ENCODE measurements around the gene TP53BP1.

Gene TP53BP1

DNA sequence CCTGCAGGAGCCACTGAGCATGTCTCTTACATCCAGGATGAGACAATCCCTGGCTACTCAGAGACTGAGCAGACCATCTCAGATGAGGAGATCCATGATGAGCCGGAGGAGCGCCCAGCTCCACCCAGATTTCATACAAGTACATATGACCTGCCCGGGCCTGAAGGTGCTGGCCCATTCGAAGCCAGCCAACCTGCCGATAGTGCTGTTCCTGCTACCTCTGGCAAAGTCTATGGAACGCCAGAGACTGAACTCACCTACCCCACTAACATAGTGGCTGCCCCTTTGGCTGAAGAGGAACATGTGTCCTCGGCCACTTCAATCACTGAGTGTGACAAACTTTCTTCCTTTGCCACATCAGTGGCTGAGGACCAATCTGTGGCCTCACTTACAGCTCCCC is 30.7 kb upstream of the TP53BP1 start:
- H3K4me3 ChIP-seq (ENCODE audit: low read length): no peak overlapping the region
- no peak overlapping the region for H3K4me2 ChIP-seq (ENCODE audit: low read length)
- TF ChIP-seq EZH2phosphoT487 (IDR thresholded peaks at IDR 0.05; ENCODE audit: borderline replicate concordance, low read length): no peak
- TF ChIP-seq, protein P1, sequence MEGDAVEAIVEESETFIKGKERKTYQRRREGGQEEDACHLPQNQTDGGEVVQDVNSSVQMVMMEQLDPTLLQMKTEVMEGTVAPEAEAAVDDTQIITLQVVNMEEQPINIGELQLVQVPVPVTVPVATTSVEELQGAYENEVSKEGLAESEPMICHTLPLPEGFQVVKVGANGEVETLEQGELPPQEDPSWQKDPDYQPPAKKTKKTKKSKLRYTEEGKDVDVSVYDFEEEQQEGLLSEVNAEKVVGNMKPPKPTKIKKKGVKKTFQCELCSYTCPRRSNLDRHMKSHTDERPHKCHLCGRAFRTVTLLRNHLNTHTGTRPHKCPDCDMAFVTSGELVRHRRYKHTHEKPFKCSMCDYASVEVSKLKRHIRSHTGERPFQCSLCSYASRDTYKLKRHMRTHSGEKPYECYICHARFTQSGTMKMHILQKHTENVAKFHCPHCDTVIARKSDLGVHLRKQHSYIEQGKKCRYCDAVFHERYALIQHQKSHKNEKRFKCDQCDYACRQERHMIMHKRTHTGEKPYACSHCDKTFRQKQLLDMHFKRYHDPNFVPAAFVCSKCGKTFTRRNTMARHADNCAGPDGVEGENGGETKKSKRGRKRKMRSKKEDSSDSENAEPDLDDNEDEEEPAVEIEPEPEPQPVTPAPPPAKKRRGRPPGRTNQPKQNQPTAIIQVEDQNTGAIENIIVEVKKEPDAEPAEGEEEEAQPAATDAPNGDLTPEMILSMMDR (IDR thresholded peaks at IDR 0.05; ENCODE audit: low read depth, low read length, poor library complexity, severe bottlenecking): no peak
- H3K36me3 ChIP-seq (ENCODE audit: control insufficient read depth, low read length): no peaks in the 10 kb centered on the region
- H3F3A ChIP-seq (ENCODE audit: control insufficient read depth, insufficient read depth): no peaks in the 10 kb centered on the region
- no peak overlapping the region for H3K27ac ChIP-seq (ENCODE audit: low read depth, low read length)
- no peaks in the 10 kb centered on the region for H3K79me2 ChIP-seq (ENCODE audit: control insufficient read depth, low read length)
- H3K9me2 ChIP-seq (replicated peaks; ENCODE audit: control insufficient read depth, low read length): no peaks in the 10 kb centered on the region
- H4K20me1 ChIP-seq (ENCODE audit: control insufficient read depth, insufficient read depth, low read depth, low read length): no peaks in the 10 kb centered on the region
- no peaks in the 10 kb centered on the region for H3K9me3 ChIP-seq (ENCODE audit: control insufficient read depth, insufficient read depth, low read length)
- peaks cover 17% of the 10 kb centered on the region for H3K4me1 ChIP-seq (ENCODE audit: control insufficient read depth, low read length)
- H3K27me3 ChIP-seq (ENCODE audit: control insufficient read depth, low read length): peaks cover 2% of the 10 kb centered on the region

DNA sequence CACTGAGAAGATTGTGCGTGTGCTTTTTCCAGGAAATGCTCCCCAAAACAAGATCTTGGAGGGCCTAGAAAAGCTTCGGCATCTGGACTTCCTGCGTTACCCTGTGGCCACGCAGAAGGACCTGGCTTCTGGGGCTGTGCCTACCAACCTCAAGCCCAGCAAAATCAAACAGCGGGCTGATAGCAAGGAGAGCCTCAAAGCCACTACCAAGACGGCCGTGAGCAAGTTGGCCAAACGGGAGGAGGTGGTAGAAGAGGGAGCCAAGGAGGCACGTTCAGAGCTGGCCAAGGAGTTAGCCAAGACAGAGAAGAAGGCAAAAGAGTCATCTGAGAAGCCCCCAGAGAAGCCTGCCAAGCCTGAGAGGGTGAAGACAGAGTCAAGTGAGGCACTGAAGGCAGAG is 29.3 kb upstream of the TP53BP1 start:
- H3K27me3 ChIP-seq (ENCODE audit: control insufficient read depth, low read length): peaks cover 13% of the 10 kb centered on the region
- no peaks in the 10 kb centered on the region for H3K9me2 ChIP-seq (replicated peaks; ENCODE audit: control insufficient read depth, low read length)
- TF ChIP-seq EZH2phosphoT487 (IDR thresholded peaks at IDR 0.05; ENCODE audit: borderline replicate concordance, low read length): no peak
- TF ChIP-seq, protein P1 (IDR thresholded peaks at IDR 0.05; ENCODE audit: low read depth, low read length, poor library complexity, severe bottlenecking): no peak
- H3K36me3 ChIP-seq (ENCODE audit: control insufficient read depth, low read length): no peaks in the 10 kb centered on the region
- H3K4me3 ChIP-seq (ENCODE audit: low read length): no peak overlapping the region
- H4K20me1 ChIP-seq (ENCODE audit: control insufficient read depth, insufficient read depth, low read depth, low read length): no peaks in the 10 kb centered on the region
- no peak overlapping the region for H3K27ac ChIP-seq (ENCODE audit: low read depth, low read length)
- no peaks in the 10 kb centered on the region for H3K79me2 ChIP-seq (ENCODE audit: control insufficient read depth, low read length)
- no peak overlapping the region for H3K4me2 ChIP-seq (ENCODE audit: low read length)
- peaks cover 29% of the 10 kb centered on the region for H3K4me1 ChIP-seq (ENCODE audit: control insufficient read depth, low read length)
- H3F3A ChIP-seq (ENCODE audit: control insufficient read depth, insufficient read depth): no peaks in the 10 kb centered on the region
- no peaks in the 10 kb centered on the region for H3K9me3 ChIP-seq (ENCODE audit: control insufficient read depth, insufficient read depth, low read length)

DNA sequence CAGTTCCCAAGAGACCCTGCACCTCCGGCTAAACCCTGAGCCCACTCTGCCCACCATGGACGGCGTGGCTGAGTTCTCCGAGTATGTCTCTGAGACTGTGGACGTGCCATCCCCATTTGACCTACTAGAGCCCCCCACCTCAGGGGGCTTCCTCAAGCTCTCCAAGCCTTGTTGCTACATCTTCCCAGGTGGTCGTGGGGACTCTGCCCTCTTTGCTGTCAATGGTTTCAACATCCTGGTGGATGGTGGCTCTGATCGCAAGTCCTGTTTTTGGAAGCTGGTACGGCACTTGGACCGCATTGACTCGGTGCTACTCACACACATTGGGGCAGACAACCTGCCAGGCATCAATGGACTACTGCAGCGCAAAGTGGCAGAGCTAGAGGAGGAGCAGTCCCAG is 28.5 kb upstream of the TP53BP1 start:
- Histone ChIP-seq H3F3A (ENCODE audit: control insufficient read depth, insufficient read depth) (no peaks in the 10 kb centered on the region), H3K9me2 (replicated peaks; ENCODE audit: control insufficient read depth, low read length) (no peaks in the 10 kb centered on the region), H3K79me2 (ENCODE audit: control insufficient read depth, low read length) (no peaks in the 10 kb centered on the region), H3K9me3 (ENCODE audit: control insufficient read depth, insufficient read depth, low read length) (no peaks in the 10 kb centered on the region), H3K27ac (ENCODE audit: low read depth, low read length) (no peak overlapping the region), H3K4me2 (ENCODE audit: low read length) (no peak overlapping the region), H3K4me3 (ENCODE audit: low read length) (no peak overlapping the region), H3K27me3 (ENCODE audit: control insufficient read depth, low read length) (peaks cover 13% of the 10 kb centered on the region), H3K36me3 (ENCODE audit: control insufficient read depth, low read length) (no peaks in the 10 kb centered on the region), H4K20me1 (ENCODE audit: control insufficient read depth, insufficient read depth, low read depth, low read length) (no peaks in the 10 kb centered on the region), H3K4me1 (ENCODE audit: control insufficient read depth, low read length) (peaks cover 34% of the 10 kb centered on the region)
- TF ChIP-seq, protein P1 (IDR thresholded peaks at IDR 0.05; ENCODE audit: low read depth, low read length, poor library complexity, severe bottlenecking): no peak
- TF ChIP-seq EZH2phosphoT487 (IDR thresholded peaks at IDR 0.05; ENCODE audit: borderline replicate concordance, low read length): no peak

DNA sequence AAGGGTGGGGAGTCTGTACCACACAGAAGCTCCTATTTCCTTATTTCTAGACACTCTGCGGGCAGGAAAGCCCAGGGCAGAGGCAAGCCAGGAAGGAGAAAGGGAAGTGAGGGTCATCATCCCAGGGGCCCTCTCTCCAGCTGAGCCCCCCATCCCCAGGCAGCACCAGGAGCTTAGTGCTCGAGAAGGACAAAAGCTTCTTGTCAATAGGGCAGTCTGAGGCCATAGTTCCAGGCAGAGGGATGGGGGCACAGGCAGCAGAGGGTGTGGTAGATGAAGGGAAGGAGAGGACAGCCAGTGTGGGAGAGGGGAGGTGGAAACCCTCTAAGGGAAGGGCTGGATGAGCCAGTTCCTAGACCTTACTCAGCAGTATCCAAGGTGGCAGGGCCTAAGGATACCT is 27.2 kb upstream of the TP53BP1 start:
- no peak overlapping the region for H3K4me3 ChIP-seq (ENCODE audit: low read length)
- TF ChIP-seq EZH2phosphoT487 (IDR thresholded peaks at IDR 0.05; ENCODE audit: borderline replicate concordance, low read length): no peak
- TF ChIP-seq, protein P1 (IDR thresholded peaks at IDR 0.05; ENCODE audit: low read depth, low read length, poor library complexity, severe bottlenecking): no peak
- H3K9me2 ChIP-seq (replicated peaks; ENCODE audit: control insufficient read depth, low read length): no peaks in the 10 kb centered on the region
- peaks cover 32% of the 10 kb centered on the region for H3K4me1 ChIP-seq (ENCODE audit: control insufficient read depth, low read length)
- H3K27ac ChIP-seq (ENCODE audit: low read depth, low read length): no peak overlapping the region
- no peaks in the 10 kb centered on the region for H4K20me1 ChIP-seq (ENCODE audit: control insufficient read depth, insufficient read depth, low read depth, low read length)
- H3K9me3 ChIP-seq (ENCODE audit: control insufficient read depth, insufficient read depth, low read length): no peaks in the 10 kb centered on the region
- H3K36me3 ChIP-seq (ENCODE audit: control insufficient read depth, low read length): no peaks in the 10 kb centered on the region
- no peaks in the 10 kb centered on the region for H3K79me2 ChIP-seq (ENCODE audit: control insufficient read depth, low read length)
- no peak overlapping the region for H3K4me2 ChIP-seq (ENCODE audit: low read length)
- H3K27me3 ChIP-seq (ENCODE audit: control insufficient read depth, low read length): peaks cover 13% of the 10 kb centered on the region
- H3F3A ChIP-seq (ENCODE audit: control insufficient read depth, insufficient read depth): no peaks in the 10 kb centered on the region
